Hepatocyte (in vitro differentiated cells): ENCODE data around the gene MAP7D3.
A peak's percentile ranks its signal among the peaks of the same experiment; 100 is the strongest.

Experiments used
- EZH2 ChIP-seq: fragments of 200-600 bp; sonication (generic); IDR thresholded peaks from 2 replicates; pipeline ENCODE4 v1.6.1; 2016; ENCODE audit warnings: antibody characterized with exemption, mild to moderate bottlenecking, borderline replicate concordance
- EZH2phosphoT487 ChIP-seq: fragments of 200-600 bp; sonication (generic); IDR thresholded peaks from one replicate; pipeline ENCODE4 v1.6.1; 2018; ENCODE audit warnings: antibody characterized with exemption, mild to moderate bottlenecking, low read depth, moderate library complexity; ENCODE audit not compliant: unreplicated experiment, severe bottlenecking
- TF ChIP-seq, protein P1 (sequence below): fragments of 200-600 bp; sonication (generic); IDR thresholded peaks from 2 replicates; pipeline ENCODE4 v1.5.1; 2016; ENCODE audit warnings: antibody characterized with exemption, mild to moderate bottlenecking; ENCODE audit not compliant: poor library complexity

DNA sequence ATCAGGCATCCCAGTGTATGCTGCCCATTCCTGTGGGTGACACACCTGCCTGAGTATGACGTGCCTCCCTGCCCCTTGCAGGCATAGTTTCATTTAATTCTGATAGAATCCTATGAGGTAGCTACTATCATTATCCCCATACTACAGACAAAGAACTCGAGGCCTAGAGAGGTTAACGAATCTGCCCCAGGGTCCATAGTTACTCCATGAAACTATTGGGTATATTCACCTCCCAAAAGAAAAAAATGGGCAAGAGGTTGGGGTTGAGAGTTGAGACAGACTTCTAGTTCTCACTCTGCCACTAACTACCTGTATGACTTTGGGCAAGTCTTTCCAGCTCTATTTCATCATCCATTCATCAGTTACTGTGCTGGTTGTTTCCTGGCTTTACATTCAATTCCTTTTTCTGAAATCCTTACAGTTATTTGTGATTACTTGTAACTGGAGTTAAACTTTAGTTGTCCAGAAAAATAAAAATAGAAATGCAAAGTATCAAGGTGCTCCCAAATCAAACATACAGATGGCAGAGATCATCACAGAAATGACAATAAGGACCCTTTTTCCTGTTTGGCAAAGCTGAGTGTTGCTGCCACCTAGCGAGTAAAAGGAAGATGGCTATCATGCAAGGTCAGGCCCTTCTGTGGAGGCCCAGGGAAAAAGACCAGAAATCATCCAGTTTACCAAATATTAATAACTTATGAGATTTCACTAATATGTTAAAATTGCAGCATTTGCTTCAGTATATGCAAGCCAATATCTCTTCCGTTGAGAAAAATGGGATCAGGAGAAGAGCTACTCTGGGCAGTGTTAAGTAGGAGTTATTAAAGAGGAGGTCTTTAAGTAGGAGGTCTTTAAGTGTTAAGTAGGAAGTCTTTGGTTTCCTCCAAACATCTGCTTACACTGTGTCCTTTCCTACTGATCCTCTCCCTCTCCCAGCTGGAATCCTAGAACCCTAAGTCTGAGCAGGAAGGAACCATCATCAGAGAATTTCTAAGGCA, 17.1 kb upstream of the MAP7D3 start:
- TF ChIP-seq, protein P1, sequence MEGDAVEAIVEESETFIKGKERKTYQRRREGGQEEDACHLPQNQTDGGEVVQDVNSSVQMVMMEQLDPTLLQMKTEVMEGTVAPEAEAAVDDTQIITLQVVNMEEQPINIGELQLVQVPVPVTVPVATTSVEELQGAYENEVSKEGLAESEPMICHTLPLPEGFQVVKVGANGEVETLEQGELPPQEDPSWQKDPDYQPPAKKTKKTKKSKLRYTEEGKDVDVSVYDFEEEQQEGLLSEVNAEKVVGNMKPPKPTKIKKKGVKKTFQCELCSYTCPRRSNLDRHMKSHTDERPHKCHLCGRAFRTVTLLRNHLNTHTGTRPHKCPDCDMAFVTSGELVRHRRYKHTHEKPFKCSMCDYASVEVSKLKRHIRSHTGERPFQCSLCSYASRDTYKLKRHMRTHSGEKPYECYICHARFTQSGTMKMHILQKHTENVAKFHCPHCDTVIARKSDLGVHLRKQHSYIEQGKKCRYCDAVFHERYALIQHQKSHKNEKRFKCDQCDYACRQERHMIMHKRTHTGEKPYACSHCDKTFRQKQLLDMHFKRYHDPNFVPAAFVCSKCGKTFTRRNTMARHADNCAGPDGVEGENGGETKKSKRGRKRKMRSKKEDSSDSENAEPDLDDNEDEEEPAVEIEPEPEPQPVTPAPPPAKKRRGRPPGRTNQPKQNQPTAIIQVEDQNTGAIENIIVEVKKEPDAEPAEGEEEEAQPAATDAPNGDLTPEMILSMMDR, result peak; percentile 70
- TF ChIP-seq EZH2, result no peak
- no peak for TF ChIP-seq EZH2phosphoT487
